Measurements from ENCODE around the gene AIG1.

DNA sequence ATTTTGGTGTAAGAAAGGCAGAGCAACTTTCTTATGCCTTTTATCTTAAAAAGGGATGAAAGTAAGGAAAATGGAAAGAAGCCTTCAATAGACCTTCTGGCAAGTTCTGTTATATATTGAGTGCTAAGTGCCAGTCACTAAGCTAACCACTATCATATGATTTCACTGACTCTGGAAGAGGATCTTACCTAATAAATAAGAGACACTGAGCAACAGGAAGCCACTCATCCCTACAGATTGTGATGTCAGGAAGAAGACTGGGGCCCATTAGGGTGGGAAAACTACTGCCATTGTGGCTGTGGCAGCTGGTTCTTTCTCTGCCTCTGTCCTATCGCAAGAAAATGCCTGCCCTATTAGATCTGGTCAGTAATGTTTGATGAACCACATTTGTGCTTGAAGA is 89.6 kb downstream of the AIG1 start:
- no peak for TF ChIP-seq POLR2AphosphoS5 (IDR thresholded peaks at IDR 0.05)
- TF ChIP-seq, protein P1, sequence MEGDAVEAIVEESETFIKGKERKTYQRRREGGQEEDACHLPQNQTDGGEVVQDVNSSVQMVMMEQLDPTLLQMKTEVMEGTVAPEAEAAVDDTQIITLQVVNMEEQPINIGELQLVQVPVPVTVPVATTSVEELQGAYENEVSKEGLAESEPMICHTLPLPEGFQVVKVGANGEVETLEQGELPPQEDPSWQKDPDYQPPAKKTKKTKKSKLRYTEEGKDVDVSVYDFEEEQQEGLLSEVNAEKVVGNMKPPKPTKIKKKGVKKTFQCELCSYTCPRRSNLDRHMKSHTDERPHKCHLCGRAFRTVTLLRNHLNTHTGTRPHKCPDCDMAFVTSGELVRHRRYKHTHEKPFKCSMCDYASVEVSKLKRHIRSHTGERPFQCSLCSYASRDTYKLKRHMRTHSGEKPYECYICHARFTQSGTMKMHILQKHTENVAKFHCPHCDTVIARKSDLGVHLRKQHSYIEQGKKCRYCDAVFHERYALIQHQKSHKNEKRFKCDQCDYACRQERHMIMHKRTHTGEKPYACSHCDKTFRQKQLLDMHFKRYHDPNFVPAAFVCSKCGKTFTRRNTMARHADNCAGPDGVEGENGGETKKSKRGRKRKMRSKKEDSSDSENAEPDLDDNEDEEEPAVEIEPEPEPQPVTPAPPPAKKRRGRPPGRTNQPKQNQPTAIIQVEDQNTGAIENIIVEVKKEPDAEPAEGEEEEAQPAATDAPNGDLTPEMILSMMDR (IDR thresholded peaks at IDR 0.05): no peak
